GM23338 (cell line): ENCODE data around the gene SMYD1. TPM values are rescaled to one million over a fixed set of nuclear protein-coding genes. Genes with fewer than 3 reads are reported as not detected.

Source experiments
- ATAC-seq: fragments of 200-7000 bp; cut with Tn5 transposase; 3 replicates; pipeline ENCODE4 v1.9.1; 2020
- DNase-seq: peaks from one replicate; pipeline ENCODE4 v3.0.0-alpha.2; 2015; ENCODE audit warnings: low spot score
- H2AFZ ChIP-seq: fragments of 200-600 bp; sonication (generic); 2 replicates; pipeline ENCODE4 v1.8.0; 2016; ENCODE audit warnings: antibody characterized with exemption, mild to moderate bottlenecking, moderate library complexity
- H3F3A ChIP-seq: fragments of 200-600 bp; sonication (generic); replicated peaks from 2 replicates; pipeline ENCODE4 v1.8.0; 2017; ENCODE audit warnings: antibody characterized with exemption, mixed run types, low read depth
- H3K27ac ChIP-seq: fragments of 200-600 bp; sonication (generic); 2 replicates; pipeline ENCODE4 v1.6.1; 2016; ENCODE audit warnings: low read depth
- H3K27me3 ChIP-seq: fragments of 200-600 bp; sonication (generic); 2 replicates; pipeline ENCODE4 v1.8.0; 2016; ENCODE audit warnings: mild to moderate bottlenecking, mixed run types, moderate library complexity; ENCODE audit not compliant: insufficient read depth
- H3K36me3 ChIP-seq: fragments of 200-600 bp; sonication (generic); 2 replicates; pipeline ENCODE4 v1.8.0; 2016; ENCODE audit warnings: mild to moderate bottlenecking; ENCODE audit not compliant: insufficient read depth
- H3K4me1 ChIP-seq: fragments of 200-600 bp; sonication (generic); 2 replicates; pipeline ENCODE4 v1.8.0; 2016; ENCODE audit warnings: mild to moderate bottlenecking, moderate library complexity; ENCODE audit not compliant: insufficient read depth
- H3K4me2 ChIP-seq: fragments of 200-600 bp; sonication (generic); 2 replicates; pipeline ENCODE4 v1.7.1; 2017; ENCODE audit warnings: mixed run types
- H3K4me3 ChIP-seq: fragments of 200-600 bp; sonication (generic); 2 replicates; pipeline ENCODE4 v1.6.1; 2016; ENCODE audit warnings: mixed run types
- H3K79me2 ChIP-seq: fragments of 200-600 bp; sonication (generic); replicated peaks from 2 replicates; pipeline ENCODE4 v1.8.0; 2017; ENCODE audit warnings: mild to moderate bottlenecking; ENCODE audit not compliant: insufficient read depth
- H3K9me2 ChIP-seq: fragments of 200-600 bp; sonication (generic); 2 replicates; pipeline ENCODE4 v1.8.0; 2017; ENCODE audit not compliant: insufficient read depth
- H4K20me1 ChIP-seq: fragments of 200-600 bp; sonication (generic); replicated peaks from 2 replicates; pipeline ENCODE4 v1.8.0; 2017; ENCODE audit warnings: mild to moderate bottlenecking; ENCODE audit not compliant: insufficient read depth
- H3K27ac Mint-ChIP-seq: 2 replicates; pipeline ENCODE4 v1.8.0; 2020; ENCODE audit warnings: inconsistent platforms, mild to moderate bottlenecking, moderate library complexity, mixed read lengths
- H3K27me3 Mint-ChIP-seq: 3 replicates; pipeline ENCODE4 v1.8.0; 2022; ENCODE audit warnings: low read depth, mild to moderate bottlenecking, moderate library complexity, mixed read lengths, inconsistent platforms; ENCODE audit not compliant: insufficient read depth, poor library complexity
- H3K36me3 Mint-ChIP-seq: 3 replicates; pipeline ENCODE4 v1.8.0; 2021; ENCODE audit warnings: low read depth, mild to moderate bottlenecking, inconsistent platforms, moderate library complexity, mixed read lengths
- H3K4me1 Mint-ChIP-seq: 3 replicates; pipeline ENCODE4 v1.8.0; 2020; ENCODE audit warnings: mild to moderate bottlenecking, inconsistent platforms, mixed read lengths
- H3K4me3 Mint-ChIP-seq: 3 replicates; pipeline ENCODE4 v1.8.0; 2021; ENCODE audit warnings: moderate library complexity, mild to moderate bottlenecking, inconsistent platforms, mixed read lengths
- H3K9me3 Mint-ChIP-seq: 3 replicates; pipeline ENCODE4 v1.8.0; 2020; ENCODE audit warnings: moderate library complexity, mild to moderate bottlenecking, inconsistent platforms, mixed read lengths
- CTCF ChIP-seq, 2 experiments: fragments of 200-600 bp in 1 of 2; sonication (generic) in 1 of 2; conservative IDR thresholded peaks; 2 replicates each; pipeline versions ENCODE4 v1.5.1 to v1.6.1; 2016 to 2017; ENCODE audit warnings: antibody characterized with exemption in 2 of 2, low read depth in 2 of 2, mild to moderate bottlenecking in 2 of 2, moderate library complexity in 1 of 2
- ETS1 ChIP-seq: IDR thresholded peaks from 2 replicates; pipeline ENCODE4 v1.6.1; 2016; ENCODE audit warnings: antibody characterized with exemption
- EZH2 ChIP-seq: fragments of 200-600 bp; sonication (generic); IDR thresholded peaks from one replicate; pipeline ENCODE4 v1.8.0; 2017; ENCODE audit warnings: antibody characterized with exemption, mild to moderate bottlenecking, low read depth; ENCODE audit not compliant: unreplicated experiment
- EZH2phosphoT487 ChIP-seq: fragments of 200-600 bp; sonication (generic); IDR thresholded peaks from one replicate; pipeline ENCODE4 v1.8.1; 2018; ENCODE audit warnings: antibody characterized with exemption; ENCODE audit not compliant: unreplicated experiment
- JUNB ChIP-seq: IDR thresholded peaks from one replicate; pipeline ENCODE4 v1.6.1; 2016; ENCODE audit warnings: antibody characterized with exemption; ENCODE audit not compliant: unreplicated experiment
- NANOG ChIP-seq: IDR thresholded peaks from 2 replicates; pipeline ENCODE4 v1.6.1; 2016; ENCODE audit warnings: antibody characterized with exemption, borderline replicate concordance
- POLR2AphosphoS5 ChIP-seq: IDR thresholded peaks from 2 replicates; pipeline ENCODE4 v1.6.1; 2016; ENCODE audit warnings: antibody characterized with exemption, low read depth
- REST ChIP-seq: IDR thresholded peaks from one replicate; pipeline ENCODE4 v1.6.1; 2018; ENCODE audit warnings: antibody characterized with exemption; ENCODE audit not compliant: unreplicated experiment
- ZNF331 ChIP-seq: fragments of 250-450 bp; sonication (Bioruptor Pico); IDR thresholded peaks from 2 replicates; pipeline ENCODE4 v1.5.0; 2020; ENCODE audit warnings: low read depth, mild to moderate bottlenecking, moderate library complexity
- ZNF462 ChIP-seq: fragments of 250-450 bp; sonication (Bioruptor Pico); IDR thresholded peaks from 2 replicates; pipeline ENCODE4 v1.5.0; 2020; ENCODE audit warnings: mild to moderate bottlenecking, moderate library complexity
- polyA plus RNA-seq: library from polyadenylated mRNA; unstranded; fragments of >200 nt; fragmentation: Nextera tagmentation; extraction: Ambion mirVana; gene quantifications from 2 replicates; pipeline ENCODE4 v1.2.1, GENCODE V29; 2016
- total RNA-seq: library from RNA; depleted of rRNA; stranded (reverse); fragments of >200 nt; shearing (Covaris generic); gene quantifications from 2 replicates; pipeline ENCODE4 v1.2.3, GENCODE V29; 2014

Gene SMYD1
- total and polyA plus RNA-seq, 2 experiments from 2014 or later = 0.07 TPM; not detected in 1

DNA sequence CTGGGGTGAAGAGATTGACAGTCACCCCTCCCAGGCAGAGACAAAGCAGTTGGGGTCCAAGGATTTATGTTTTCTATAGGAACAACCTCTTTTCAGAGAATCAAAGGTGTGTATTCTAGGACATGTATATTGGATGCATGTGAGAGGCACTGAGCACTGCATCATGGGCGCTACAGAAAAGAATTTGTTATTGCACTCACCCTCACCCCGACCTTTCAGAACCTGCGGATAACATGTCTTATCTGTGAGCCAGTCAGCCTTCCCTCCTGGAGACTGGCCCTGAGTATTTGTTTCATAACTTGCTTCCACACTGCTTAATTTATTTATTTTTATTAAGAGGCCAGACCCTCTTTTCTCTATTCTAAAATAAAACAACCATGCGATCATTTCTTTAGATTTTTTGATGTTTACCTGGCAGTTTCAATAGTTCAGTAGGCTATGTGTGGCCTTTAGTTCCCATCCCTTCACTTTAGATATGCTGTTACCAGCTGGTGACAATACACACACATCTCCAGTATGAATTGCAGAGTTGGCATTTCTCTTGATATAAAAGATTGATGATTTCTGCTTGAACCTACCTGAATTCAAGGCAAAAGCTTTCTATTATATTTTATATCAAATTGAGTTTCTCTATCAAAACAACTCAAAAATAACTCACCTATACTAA is 30.4 kb downstream of the SMYD1 start (continued):
- no peak for TF ChIP-seq REST

DNA sequence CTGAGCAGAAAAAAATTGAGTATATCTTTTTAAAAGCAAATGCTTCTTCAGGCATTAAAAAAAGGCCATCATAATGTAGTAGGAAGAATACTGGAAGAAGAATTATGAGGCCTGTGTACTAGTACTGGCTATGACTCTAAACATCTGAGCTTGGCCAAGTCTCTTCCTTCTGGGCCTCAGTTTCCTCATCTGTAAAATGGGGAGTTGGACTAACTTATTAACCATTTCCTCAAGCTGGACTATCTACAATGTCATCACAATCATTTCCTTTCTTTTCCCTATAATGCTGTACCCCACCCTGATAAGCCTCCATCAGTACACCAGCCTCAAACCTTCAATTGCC is 30.9 kb downstream of the SMYD1 start:
- peaks cover 7% of the 10 kb centered on the region for H3K4me1 ChIP-seq
- ATAC-seq (no peak), DNase-seq (no peak)
- no peaks in the 10 kb centered on the region for H3K9me2 ChIP-seq
- Mint-ChIP-seq H3K4me1 (peaks cover 33% of the 10 kb centered on the region), H3K27me3 (peaks cover 1% of the 10 kb centered on the region), H3K36me3 (no peaks in the 10 kb centered on the region), H3K4me3 (no peak overlapping the region), H3K9me3 (no peaks in the 10 kb centered on the region), H3K27ac (no peak overlapping the region)
- H3K27me3 ChIP-seq = no peaks in the 10 kb centered on the region
- H3K79me2 ChIP-seq = no peaks in the 10 kb centered on the region
- no peaks in the 10 kb centered on the region for H3F3A ChIP-seq
- no peak overlapping the region for H3K27ac ChIP-seq
- H3K4me3 ChIP-seq = no peak overlapping the region
- H2AFZ ChIP-seq = no peak overlapping the region
- H3K36me3 ChIP-seq = no peaks in the 10 kb centered on the region
- no peak overlapping the region for H3K4me2 ChIP-seq
- no peaks in the 10 kb centered on the region for H4K20me1 ChIP-seq
- TF ChIP-seq ZNF331 (CRISPR knock-in tag) (no peak), ETS1 (no peak), NANOG (no peak), ZNF462 (CRISPR knock-in tag) (no peak), EZH2 (no peak), CTCF (conservative IDR thresholded peaks at IDR 0.05; ENCODE audit: low read depth in 2 of 2) (no peak), POLR2AphosphoS5 (no peak), JUNB (no peak), EZH2phosphoT487 (no peak)
